GM12892 (cell line): Measurements from ENCODE around the gene GPR34.

ENCODE experiments used
- POLR2A ChIP-seq: IDR thresholded peaks from 2 replicates; pipeline ENCODE4 v1.6.1; 2011; ENCODE audit warnings: low read depth, low read length, control low read depth
- POLR2AphosphoS5 ChIP-seq: IDR thresholded peaks from 2 replicates; pipeline ENCODE4 v1.6.1; 2011; ENCODE audit warnings: low read depth, low read length, control low read depth

- no peak for TF ChIP-seq POLR2A
- TF ChIP-seq POLR2AphosphoS5: no peak
Observed at GRCh38 chrX:41711021-41711667, 22.4 kb downstream of the GPR34 start.
